ENCODE measurements around the gene DOK5. TPM values are rescaled to one million over a fixed set of nuclear protein-coding genes. Genes with fewer than 3 reads are reported as not detected.

Gene DOK5
- total and polyA plus RNA-seq, 9 donors, result 15.9 to 33.3 (median 21.7) TPM

DNA sequence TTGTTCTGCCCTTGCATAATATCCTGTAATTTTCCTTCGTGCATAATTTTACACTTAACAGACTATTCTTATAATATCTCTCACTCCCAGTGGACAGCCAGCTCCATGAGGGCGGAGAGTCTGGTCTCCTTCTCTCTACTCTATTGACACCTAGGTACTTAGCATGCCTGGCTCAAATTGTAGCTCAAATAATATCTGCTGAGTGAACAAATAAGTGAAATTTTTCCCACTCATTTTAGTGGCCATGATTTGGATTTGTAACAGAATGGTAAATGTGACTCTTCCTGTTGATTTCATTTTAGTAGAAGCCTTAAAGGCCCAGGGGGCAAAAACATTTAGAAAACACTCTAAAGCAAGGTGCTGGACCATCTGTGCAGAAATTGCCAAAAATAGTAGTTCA is 7.8 kb upstream of the DOK5 start:
- Histone ChIP-seq H3K4me3 (ENCODE audit: low read length) (no peak overlapping the region), H3K27me3 (ENCODE audit: control insufficient read depth, insufficient read depth, low read length) (peaks cover 2% of the 10 kb centered on the region), H3K9me3 (replicated peaks; ENCODE audit: control insufficient read depth, low read depth, low read length) (no peaks in the 10 kb centered on the region), H3K36me3 (ENCODE audit: control insufficient read depth, insufficient read depth, low read length) (no peaks in the 10 kb centered on the region), H3K27ac (ENCODE audit: low read length) (no peak overlapping the region), H3K4me1 (ENCODE audit: control insufficient read depth, insufficient read depth, low read length) (peaks cover 3% of the 10 kb centered on the region)
- DNase-seq, result no peak
- WGBS (ENCODE audit: insufficient coverage), result 40% methylated on average over 1 of the region's 2 CpGs

- peaks cover 2% of the 10 kb centered on the region for H3K27me3 ChIP-seq (ENCODE audit: control insufficient read depth, insufficient read depth, low read length)
- H3K36me3 ChIP-seq (ENCODE audit: control insufficient read depth, insufficient read depth, low read length), result no peaks in the 10 kb centered on the region
- no peak overlapping the region for H3K4me3 ChIP-seq (ENCODE audit: low read length)
- H3K9me3 ChIP-seq (replicated peaks; ENCODE audit: control insufficient read depth, low read depth, low read length), result no peaks in the 10 kb centered on the region
- no peak overlapping the region for H3K27ac ChIP-seq (ENCODE audit: low read length)
- peak; percentile 25 for DNase-seq
- WGBS (ENCODE audit: insufficient coverage), result 41% methylated on average over 2 of the region's 3 CpGs
- H3K4me1 ChIP-seq (ENCODE audit: control insufficient read depth, insufficient read depth, low read length), result peaks cover 3% of the 10 kb centered on the region
Observed at GRCh38 chr20:54468082-54468481, 7.3 kb upstream of the DOK5 start.

- DNase-seq, result no peak
- Histone ChIP-seq H3K4me3 (ENCODE audit: low read length) (no peak overlapping the region), H3K36me3 (ENCODE audit: control insufficient read depth, insufficient read depth, low read length) (no peaks in the 10 kb centered on the region), H3K9me3 (replicated peaks; ENCODE audit: control insufficient read depth, low read depth, low read length) (no peaks in the 10 kb centered on the region), H3K27ac (ENCODE audit: low read length) (no peak overlapping the region), H3K4me1 (ENCODE audit: control insufficient read depth, insufficient read depth, low read length) (peaks cover 3% of the 10 kb centered on the region), H3K27me3 (ENCODE audit: control insufficient read depth, insufficient read depth, low read length) (peaks cover 4% of the 10 kb centered on the region)
- WGBS (ENCODE audit: insufficient coverage), result 55% methylated on average over 2 of the region's 2 CpGs
Observed at GRCh38 chr20:54469293-54469692, 6.1 kb upstream of the DOK5 start.

- H3K9me3 ChIP-seq (replicated peaks; ENCODE audit: control insufficient read depth, low read depth, low read length), result no peaks in the 10 kb centered on the region
- WGBS (ENCODE audit: insufficient coverage), result no CpG with 5 or more reads among the region's 1 CpG
- peaks cover 3% of the 10 kb centered on the region for H3K4me1 ChIP-seq (ENCODE audit: control insufficient read depth, insufficient read depth, low read length)
- no peak for DNase-seq
- H3K4me3 ChIP-seq (ENCODE audit: low read length), result no peak overlapping the region
- H3K27ac ChIP-seq (ENCODE audit: low read length), result no peak overlapping the region
- H3K27me3 ChIP-seq (ENCODE audit: control insufficient read depth, insufficient read depth, low read length), result peaks cover 4% of the 10 kb centered on the region
- no peaks in the 10 kb centered on the region for H3K36me3 ChIP-seq (ENCODE audit: control insufficient read depth, insufficient read depth, low read length)
Observed at GRCh38 chr20:54469952-54470351, 5.4 kb upstream of the DOK5 start.

DNA sequence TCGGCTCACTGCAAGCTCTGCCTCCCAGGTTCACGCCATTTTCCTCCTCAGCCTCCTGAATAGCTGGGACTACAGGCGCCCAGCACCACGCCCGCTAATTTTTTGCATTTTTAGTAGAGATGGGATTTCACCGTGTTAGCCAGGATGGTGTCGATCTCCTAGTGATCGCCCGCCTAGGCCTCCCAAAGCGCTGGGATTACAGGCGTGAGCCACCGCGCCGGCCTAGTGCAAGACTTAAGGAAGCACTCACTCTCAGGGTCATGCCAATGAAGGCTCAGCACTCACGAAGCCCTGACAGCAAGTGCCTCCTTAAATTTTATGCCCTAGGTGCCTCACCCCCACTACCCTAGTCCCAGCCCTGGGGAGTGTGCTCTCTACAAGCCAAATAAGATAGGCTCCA is 4.7 kb upstream of the DOK5 start:
- Histone ChIP-seq H3K27me3 (ENCODE audit: control insufficient read depth, insufficient read depth, low read length) (peaks cover 5% of the 10 kb centered on the region), H3K36me3 (ENCODE audit: control insufficient read depth, insufficient read depth, low read length) (no peaks in the 10 kb centered on the region), H3K4me1 (ENCODE audit: control insufficient read depth, insufficient read depth, low read length) (peaks cover 3% of the 10 kb centered on the region), H3K9me3 (replicated peaks; ENCODE audit: control insufficient read depth, low read depth, low read length) (no peaks in the 10 kb centered on the region), H3K27ac (ENCODE audit: low read length) (no peak overlapping the region), H3K4me3 (ENCODE audit: low read length) (no peak overlapping the region)
- no peak for DNase-seq
- WGBS (ENCODE audit: insufficient coverage), result 97% methylated on average over 15 of the region's 15 CpGs

DNA sequence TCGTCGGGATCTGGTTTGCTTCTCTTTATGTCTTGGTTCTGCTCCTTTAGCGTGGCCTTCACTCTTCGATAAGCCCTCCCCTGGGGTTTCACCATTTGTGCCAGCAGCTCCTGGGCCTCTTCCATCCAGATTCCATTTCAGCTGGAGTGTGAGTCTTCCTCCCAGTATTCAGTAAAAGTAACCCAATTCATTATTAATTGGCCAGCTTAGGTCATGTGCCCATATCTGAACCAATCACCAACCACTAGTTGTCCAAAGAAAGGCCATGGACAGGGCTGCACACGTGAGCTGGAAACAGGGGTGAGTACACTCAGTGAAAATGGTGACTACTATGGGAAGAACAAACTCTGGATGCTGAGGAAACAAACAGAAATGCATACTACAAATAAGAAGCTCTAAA is 2.8 kb upstream of the DOK5 start:
- Histone ChIP-seq H3K27ac (ENCODE audit: low read length) (no peak overlapping the region), H3K4me1 (ENCODE audit: control insufficient read depth, insufficient read depth, low read length) (peaks cover 12% of the 10 kb centered on the region), H3K36me3 (ENCODE audit: control insufficient read depth, insufficient read depth, low read length) (no peaks in the 10 kb centered on the region), H3K4me3 (ENCODE audit: low read length) (no peak overlapping the region), H3K27me3 (ENCODE audit: control insufficient read depth, insufficient read depth, low read length) (peaks cover 17% of the 10 kb centered on the region), H3K9me3 (replicated peaks; ENCODE audit: control insufficient read depth, low read depth, low read length) (no peaks in the 10 kb centered on the region)
- DNase-seq, result no peak
- 87% methylated on average over 4 of the region's 5 CpGs for WGBS (ENCODE audit: insufficient coverage)

- DNase-seq, result no peak
- Histone ChIP-seq H3K36me3 (ENCODE audit: control insufficient read depth, insufficient read depth, low read length) (no peaks in the 10 kb centered on the region), H3K27me3 (ENCODE audit: control insufficient read depth, insufficient read depth, low read length) (peaks cover 17% of the 10 kb centered on the region), H3K27ac (ENCODE audit: low read length) (no peak overlapping the region), H3K4me1 (ENCODE audit: control insufficient read depth, insufficient read depth, low read length) (peaks cover 9% of the 10 kb centered on the region), H3K9me3 (replicated peaks; ENCODE audit: control insufficient read depth, low read depth, low read length) (no peaks in the 10 kb centered on the region), H3K4me3 (ENCODE audit: low read length) (no peak overlapping the region)
- no CpG with 5 or more reads among the region's 7 CpGs for WGBS (ENCODE audit: insufficient coverage)
Observed at GRCh38 chr20:54473340-54473739, 2.1 kb upstream of the DOK5 start.

GRCh38 chr20:54474046-54474445 is 1.3 kb upstream of the DOK5 start:
- H3K36me3 ChIP-seq (ENCODE audit: control insufficient read depth, insufficient read depth, low read length), result no peaks in the 10 kb centered on the region
- no peak for DNase-seq
- WGBS (ENCODE audit: insufficient coverage), result 40% methylated on average over 1 of the region's 3 CpGs
- peaks cover 9% of the 10 kb centered on the region for H3K4me1 ChIP-seq (ENCODE audit: control insufficient read depth, insufficient read depth, low read length)
- H3K9me3 ChIP-seq (replicated peaks; ENCODE audit: control insufficient read depth, low read depth, low read length), result no peaks in the 10 kb centered on the region
- H3K27ac ChIP-seq (ENCODE audit: low read length), result no peak overlapping the region
- no peak overlapping the region for H3K4me3 ChIP-seq (ENCODE audit: low read length)
- peaks cover 17% of the 10 kb centered on the region for H3K27me3 ChIP-seq (ENCODE audit: control insufficient read depth, insufficient read depth, low read length)

- H3K4me3 ChIP-seq (ENCODE audit: low read length), result peak overlapping the region; percentile 81
- 7% methylated on average over 3 of the region's 10 CpGs for WGBS (ENCODE audit: insufficient coverage)
Observed at GRCh38 chr20:54474866-54475265, 527 bp upstream of the DOK5 start.

GRCh38 chr20:54476169-54477009 is 996 bp downstream of the DOK5 start:
- Histone ChIP-seq H3K4me1 (ENCODE audit: control insufficient read depth, insufficient read depth, low read length) (peaks cover 9% of the 10 kb centered on the region), H3K27me3 (ENCODE audit: control insufficient read depth, insufficient read depth, low read length) (peaks cover 15% of the 10 kb centered on the region), H3K4me3 (ENCODE audit: low read length) (peak overlapping the region; percentile 81), H3K27ac (ENCODE audit: low read length) (peak overlapping the region; percentile 75), H3K36me3 (ENCODE audit: control insufficient read depth, insufficient read depth, low read length) (no peaks in the 10 kb centered on the region), H3K9me3 (replicated peaks; ENCODE audit: control insufficient read depth, low read depth, low read length) (no peaks in the 10 kb centered on the region)
- peak; percentile 65 for DNase-seq
- 0% methylated on average over 5 of the region's 32 CpGs for WGBS (ENCODE audit: insufficient coverage)

More at GRCh38 chr20:54474866-54475265, 527 bp upstream of the DOK5 start:
- Histone ChIP-seq H3K27me3 (ENCODE audit: control insufficient read depth, insufficient read depth, low read length) (peaks cover 15% of the 10 kb centered on the region), H3K9me3 (replicated peaks; ENCODE audit: control insufficient read depth, low read depth, low read length) (no peaks in the 10 kb centered on the region), H3K36me3 (ENCODE audit: control insufficient read depth, insufficient read depth, low read length) (no peaks in the 10 kb centered on the region), H3K27ac (ENCODE audit: low read length) (no peak overlapping the region), H3K4me1 (ENCODE audit: control insufficient read depth, insufficient read depth, low read length) (peaks cover 9% of the 10 kb centered on the region)
- DNase-seq, result no peak
